Activated CD4-positive, alpha-beta T cell treated with anti-CD3 and anti-CD28 coated beads for 4 hours (primary cell): ENCODE measurements around the gene PDZRN3.

ENCODE experiments used
- DNase-seq, 2 donors: peaks; one replicate each; pipeline ENCODE4 v3.0.0-alpha.2; 2020

PDZRN3 gene

DNA sequence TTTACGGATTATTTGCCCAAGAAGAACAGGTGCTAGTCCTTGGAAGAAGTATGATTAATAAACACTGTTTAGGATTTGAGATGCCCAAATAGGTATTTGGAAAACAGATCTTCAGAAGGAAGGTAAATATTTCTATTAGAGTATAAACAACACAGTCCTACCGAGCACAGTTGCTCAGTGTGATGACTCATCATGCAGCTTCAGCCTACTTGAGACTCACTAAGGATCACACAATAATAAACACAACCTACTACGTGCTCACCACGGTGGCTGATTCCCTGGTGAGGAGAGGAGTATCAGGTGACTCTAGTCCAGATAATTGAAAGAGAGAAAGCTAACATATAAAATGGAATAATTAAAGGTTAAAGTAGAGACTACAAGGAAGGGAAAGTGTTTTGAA is 72.0 kb downstream of the PDZRN3 start:
- DNase-seq: no peak

GRCh38 chr3:73550032-73550431 is 74.7 kb downstream of the PDZRN3 start:
- no peak for DNase-seq

- no peak for DNase-seq
Observed at GRCh38 chr3:73549051-73549600, 75.6 kb downstream of the PDZRN3 start.

DNA sequence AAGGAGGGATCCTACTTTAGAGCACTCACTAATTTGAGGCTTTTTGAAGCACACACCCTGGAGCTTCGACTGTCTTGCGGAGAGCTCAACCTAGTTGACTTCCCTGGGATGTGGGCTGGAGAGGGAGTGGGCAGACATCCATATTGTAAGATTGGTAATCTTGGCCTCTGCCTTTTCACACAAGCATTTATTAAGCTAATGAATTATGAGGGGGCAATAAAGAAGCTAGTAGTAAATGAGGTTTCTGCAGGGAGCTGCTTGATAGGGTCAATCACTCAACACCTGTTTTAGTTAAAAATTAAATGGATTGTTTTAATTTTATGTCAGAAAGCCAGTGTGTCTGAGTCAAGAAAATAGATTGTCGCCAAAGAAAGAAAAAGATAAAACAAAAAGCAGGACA is 76.3 kb downstream of the PDZRN3 start:
- DNase-seq: no peak

DNA sequence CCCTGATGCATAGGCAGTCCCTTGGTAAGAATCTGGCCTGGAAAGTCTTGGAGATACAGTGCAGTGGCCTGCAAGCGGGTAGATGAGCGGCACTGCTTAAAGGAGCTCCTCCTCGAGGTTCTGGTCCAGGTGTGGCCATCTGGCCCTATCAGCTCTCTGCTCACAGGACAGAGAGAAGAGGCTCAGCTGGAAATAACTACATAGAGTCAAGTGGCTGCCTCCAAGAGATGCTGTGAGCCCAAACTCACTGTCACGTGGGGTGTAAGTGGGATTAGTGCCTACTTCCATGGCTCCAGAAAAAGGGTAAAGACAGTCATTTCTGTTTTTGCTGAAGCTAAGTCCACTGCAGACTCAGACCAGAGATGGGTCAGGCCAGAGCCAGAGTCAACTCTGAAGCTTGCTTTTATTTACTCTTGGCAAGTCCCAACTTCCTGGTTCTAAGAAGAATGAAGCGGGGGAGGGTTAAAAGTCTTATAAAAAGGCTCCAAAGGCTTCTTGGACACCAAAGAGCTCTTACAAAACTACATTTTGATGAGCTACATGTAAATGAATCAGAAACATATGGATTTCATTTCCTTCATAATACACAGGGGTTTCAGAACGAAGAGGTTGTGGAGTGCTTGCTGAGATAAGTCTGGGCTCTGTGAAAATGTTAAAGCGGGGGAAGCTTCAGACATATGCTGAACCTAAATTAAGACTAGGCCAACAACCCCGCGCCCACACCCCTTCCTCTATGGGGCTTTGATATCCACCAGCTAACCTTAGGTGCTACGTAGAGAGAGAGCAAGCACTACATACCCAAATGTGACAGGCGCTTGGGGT is 77.1 kb downstream of the PDZRN3 start:
- no peak for DNase-seq

DNA sequence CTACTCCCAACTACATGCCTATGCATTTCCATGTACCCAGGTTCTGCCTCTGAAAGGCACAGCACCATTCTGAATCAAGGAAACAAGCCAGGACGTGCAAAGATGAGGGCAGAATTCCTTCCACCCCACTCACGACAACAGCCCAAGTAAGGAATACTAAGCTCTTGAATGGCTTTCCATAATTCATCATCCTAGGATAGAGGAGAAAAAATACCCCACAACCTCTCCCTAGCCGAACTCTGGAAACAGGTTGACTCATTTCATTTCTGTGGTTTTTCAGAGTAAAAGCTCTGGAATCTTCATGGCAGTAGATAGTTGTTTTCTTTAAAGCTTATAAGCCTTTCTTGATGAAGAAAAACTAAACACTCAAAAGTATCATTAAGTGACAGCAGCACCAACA is 77.8 kb downstream of the PDZRN3 start:
- no peak for DNase-seq

DNA sequence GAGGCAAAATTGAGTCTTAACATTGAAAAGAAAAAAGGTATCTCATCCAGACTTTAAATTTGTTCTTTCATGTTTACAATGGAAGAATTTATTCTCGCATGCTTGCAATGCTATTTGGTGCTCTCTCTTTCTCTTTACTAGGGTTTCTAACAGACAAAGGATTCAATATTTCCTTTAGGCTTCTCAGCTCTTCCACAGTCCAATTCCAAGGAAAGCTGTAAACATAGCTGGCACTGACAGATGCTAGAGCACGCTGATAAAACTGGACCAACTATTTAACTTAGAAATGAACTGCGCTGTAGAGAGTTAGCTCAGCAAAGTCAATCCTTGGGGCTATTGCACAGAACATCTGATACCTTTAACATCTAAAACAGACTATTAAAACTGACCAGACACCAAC is 81.3 kb downstream of the PDZRN3 start:
- no peak for DNase-seq

- no peak for DNase-seq
Observed at GRCh38 chr3:73542136-73542535, 82.6 kb downstream of the PDZRN3 start.

- no peak for DNase-seq
Observed at GRCh38 chr3:73540969-73541740, 83.6 kb downstream of the PDZRN3 start.

- no peak for DNase-seq
Observed at GRCh38 chr3:73538486-73538885, 86.3 kb downstream of the PDZRN3 start.

DNA sequence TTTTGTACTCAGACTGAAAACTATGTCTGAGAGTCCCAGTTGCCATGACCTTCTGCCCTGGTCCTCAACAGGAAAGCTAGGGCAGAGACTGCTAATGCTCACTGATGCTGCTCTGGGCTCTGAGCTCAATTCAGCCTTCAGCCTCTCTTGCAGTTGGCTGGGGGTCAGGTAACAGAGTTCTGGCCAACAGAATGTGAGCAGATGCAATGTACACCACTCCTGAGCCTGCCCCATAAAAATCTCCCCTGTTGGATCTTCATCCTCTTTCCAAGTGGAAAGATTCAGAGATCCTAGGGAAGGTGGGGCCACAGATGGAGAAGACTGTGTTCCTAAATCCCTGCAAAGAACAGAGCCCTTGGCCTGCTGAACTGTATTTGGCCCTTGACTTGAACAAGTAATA is 87.8 kb downstream of the PDZRN3 start:
- DNase-seq: no peak

GRCh38 chr3:73536336-73536895 is 88.3 kb downstream of the PDZRN3 start:
- no peak for DNase-seq

- no peak for DNase-seq
Observed at GRCh38 chr3:73535931-73536330, 88.8 kb downstream of the PDZRN3 start.

- no peak for DNase-seq
Observed at GRCh38 chr3:73535137-73535536, 89.6 kb downstream of the PDZRN3 start.

- DNase-seq: no peak
Observed at GRCh38 chr3:73530022-73530396, 94.7 kb downstream of the PDZRN3 start.

- DNase-seq: no peak
Observed at GRCh38 chr3:73529308-73530021, 95.3 kb downstream of the PDZRN3 start.

DNA sequence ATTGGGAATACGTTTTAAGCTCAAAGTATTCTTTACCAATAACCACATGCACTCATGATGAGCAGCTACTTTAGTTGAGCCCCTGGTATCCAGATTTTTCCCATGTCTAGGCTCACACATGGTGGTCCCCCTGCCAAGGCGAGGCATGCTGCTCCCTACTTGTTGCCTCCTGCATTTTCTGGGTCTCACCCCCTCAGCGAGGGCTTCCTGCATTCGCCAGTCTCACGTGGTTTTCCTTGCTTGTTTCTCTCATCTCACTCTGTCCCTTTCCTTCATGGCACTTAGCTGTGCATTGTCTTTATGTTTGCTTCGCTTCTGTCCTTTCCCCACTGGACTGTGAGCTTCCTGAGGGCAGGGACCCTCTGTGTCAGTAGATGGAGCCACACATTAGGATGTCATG is 99.2 kb downstream of the PDZRN3 start:
- DNase-seq: no peak

- DNase-seq: no peak
Observed at GRCh38 chr3:73523661-73524060, 101.1 kb downstream of the PDZRN3 start.

- DNase-seq: no peak
Observed at GRCh38 chr3:73521734-73522336, 102.9 kb downstream of the PDZRN3 start.

DNA sequence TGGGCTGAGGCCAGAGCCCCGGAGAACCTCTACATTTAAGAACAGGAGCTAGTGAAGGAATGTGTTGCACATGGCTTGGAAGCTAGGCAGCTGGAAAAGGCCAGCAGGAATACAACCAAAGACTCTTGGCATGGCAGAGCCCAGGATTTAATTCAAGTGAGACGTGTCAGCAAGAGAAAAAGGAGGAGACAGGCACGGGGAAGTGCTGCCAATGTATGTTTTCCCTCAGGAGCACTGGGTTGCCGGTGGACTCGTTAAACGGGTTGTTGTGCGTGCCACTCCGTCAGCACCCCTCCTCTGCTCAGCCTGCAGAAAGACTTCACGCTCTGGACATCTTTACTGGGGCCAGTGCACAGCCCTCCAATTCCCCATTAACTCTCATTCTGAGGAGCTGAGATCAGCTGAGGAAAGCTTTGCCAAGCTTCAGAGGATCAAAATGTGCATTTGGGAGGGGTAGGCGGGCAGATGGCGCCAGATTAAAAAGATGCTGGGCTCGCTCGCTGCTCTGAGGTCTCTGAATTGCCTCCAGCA is 103.7 kb downstream of the PDZRN3 start:
- DNase-seq: no peak

- DNase-seq: no peak
Observed at GRCh38 chr3:73516631-73517030, 108.1 kb downstream of the PDZRN3 start.

DNA sequence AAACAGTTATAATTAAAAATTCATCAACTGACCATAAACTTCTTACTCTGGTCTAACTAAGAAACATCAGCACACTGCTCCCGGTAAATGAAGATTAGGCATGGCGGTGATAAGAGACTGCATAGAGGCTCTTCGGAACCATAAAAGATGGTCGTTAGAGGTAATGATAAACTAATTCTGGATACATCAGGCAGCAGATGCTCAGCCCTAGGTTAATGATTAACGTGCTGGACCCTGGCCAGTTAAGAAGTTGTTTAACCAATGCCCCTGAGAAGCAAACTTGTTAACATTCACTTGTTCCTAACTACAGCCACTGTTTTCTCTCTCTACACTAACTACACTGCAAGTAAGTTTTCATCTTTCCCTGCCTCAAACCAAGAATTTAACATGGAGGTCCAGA is 111.5 kb downstream of the PDZRN3 start:
- no peak for DNase-seq
